K562 (cell line): ENCODE results near the gene BTD. TPM values are rescaled to one million over a fixed set of nuclear protein-coding genes. Genes with fewer than 3 reads are reported as not detected.

Experiments
- ATAC-seq: fragments of 200-7000 bp; cut with Tn5 transposase; 3 replicates; pipeline ENCODE4 v1.9.1; 2020; ENCODE audit warnings: moderate library complexity
- BruUV-seq: library from RNA; stranded (reverse); fragments of 400-500 nt; replicated peaks from 2 replicates; lab custom pipeline; 2021; lab: Mats Ljungman, UMichigan
- CTCF ChIA-PET: fragments of 300-600 bp; formaldehyde crosslinking; extraction: SDS; loops from one replicate; lab custom pipeline; 2021; ENCODE audit warnings: low intra/inter-chr PET ratio; lab: Yijun Ruan, JAX
- POLR2A ChIA-PET: fragments of 300-600, 350-650 bp; sonication (Branson Sonifier 250); formaldehyde crosslinking; extraction: SDS; loops from one replicate; lab custom pipeline; 2021; ENCODE audit warnings: antibody characterized with exemption, inconsistent platforms; lab: Yijun Ruan, JAX
- DNase-seq, 4 experiments: peaks; one replicate each; pipeline versions ENCODE4 v3.0.0 to v3.0.0-alpha.2; 2011 to 2018; ENCODE audit warnings: low spot score in 3 of 4, mixed read lengths in 3 of 4; ENCODE audit errors: extremely low read depth in 1 of 4
- FAIRE-seq: peaks from 2 replicates; lab custom pipeline; 2011; peaks lifted over from hg19 to GRCh38; lab: Jason Lieb, UNC
- H2AFZ ChIP-seq: 2 replicates; pipeline ENCODE4 v1.6.0; 2011; ENCODE audit warnings: low read depth, low read length, control low read depth, inconsistent platforms
- H3K27ac ChIP-seq: fragments of 200-600 bp; 3 replicates; pipeline ENCODE4 v1.8.0; 2011; ENCODE audit warnings: low read depth, mild to moderate bottlenecking, control low read depth, inconsistent platforms, low read length, moderate library complexity, mixed read lengths; ENCODE audit errors: extremely low read depth
- H3K27me3 ChIP-seq, 2 experiments: fragments of 300-600 bp in 1 of 2; 2 replicates in 1 of 2; 3 replicates in 1 of 2; pipeline versions ENCODE4 v1.6.0 to v1.8.0; 2011; ENCODE audit warnings: inconsistent platforms in 2 of 2, low read length in 2 of 2, mild to moderate bottlenecking in 1 of 2, mixed read lengths in 1 of 2, moderate library complexity in 1 of 2; ENCODE audit not compliant: control insufficient read depth in 2 of 2, insufficient read depth in 2 of 2
- H3K36me3 ChIP-seq: fragments of 300-600 bp; 3 replicates; pipeline ENCODE4 v1.8.0; 2011; ENCODE audit warnings: mild to moderate bottlenecking, low read length, inconsistent platforms; ENCODE audit not compliant: control insufficient read depth, insufficient read depth
- H3K4me1 ChIP-seq, 2 experiments: fragments of 200-600 bp in 1 of 2; replicated peaks in 1 of 2; 2 replicates in 1 of 2; 3 replicates in 1 of 2; pipeline versions ENCODE4 v1.5.1 to v1.8.0; 2011; ENCODE audit warnings: inconsistent platforms in 2 of 2, low read length in 2 of 2, mild to moderate bottlenecking in 1 of 2, mixed read lengths in 1 of 2, moderate library complexity in 1 of 2; ENCODE audit not compliant: control insufficient read depth in 2 of 2, insufficient read depth in 2 of 2
- H3K4me2 ChIP-seq: 2 replicates; pipeline ENCODE4 v1.6.1; 2011; ENCODE audit warnings: low read length, control low read depth, inconsistent platforms, mixed read lengths; ENCODE audit not compliant: insufficient read depth
- H3K4me3 ChIP-seq: fragments of 200-600 bp; sonication (generic), shearing (Covaris generic); 2 replicates; pipeline ENCODE4 v1.5.1; 2016; ENCODE audit warnings: control low read depth, inconsistent platforms
- H3K79me2 ChIP-seq: fragments of 200-600 bp; 3 replicates; pipeline ENCODE4 v1.8.0; 2011; ENCODE audit warnings: low read length, inconsistent platforms; ENCODE audit not compliant: control insufficient read depth, insufficient read depth
- H3K9ac ChIP-seq, 2 experiments: 2 replicates each; pipeline versions ENCODE4 v1.6.0 to v1.6.1; 2011; ENCODE audit warnings: low read depth in 2 of 2, low read length in 2 of 2, control low read depth in 1 of 2, inconsistent platforms in 1 of 2, mild to moderate bottlenecking in 1 of 2, mixed read lengths in 1 of 2; ENCODE audit not compliant: insufficient read depth in 1 of 2
- H3K9me1 ChIP-seq: one replicate; pipeline ENCODE4 v1.6.0; 2011; ENCODE audit warnings: inconsistent platforms, mild to moderate bottlenecking, low read length, moderate library complexity; ENCODE audit not compliant: control insufficient read depth, insufficient read depth
- H3K9me3 ChIP-seq: replicated peaks from 2 replicates; pipeline ENCODE4 v1.5.1; 2011; ENCODE audit warnings: low read depth, low read length, inconsistent platforms; ENCODE audit not compliant: control insufficient read depth, insufficient read depth
- H4K20me1 ChIP-seq: replicated peaks from 2 replicates; pipeline ENCODE4 v1.6.1; 2011; ENCODE audit warnings: low read length, inconsistent platforms, mixed read lengths; ENCODE audit not compliant: control insufficient read depth, insufficient read depth
- MAZ ChIP-seq, 2 experiments: fragments of 450-650 bp in 1 of 2; sonication (generic) in 1 of 2; formaldehyde crosslinking; IDR thresholded peaks in 1 of 2; conservative IDR thresholded peaks in 1 of 2; 2 replicates each; pipeline versions ENCODE4 v1.4.0 to v1.5.0; 2020; ENCODE audit warnings: mild to moderate bottlenecking in 1 of 2, missing genetic modification reagents in 1 of 2
- MED1 ChIP-seq: sonication (generic); formaldehyde crosslinking; IDR thresholded peaks from 2 replicates; pipeline ENCODE4 v1.8.1; 2023; ENCODE audit warnings: missing genetic modification reagents, borderline replicate concordance
- PTBP1 ChIP-seq: fragments of 200-400 bp; formaldehyde crosslinking; IDR thresholded peaks from 2 replicates; pipeline ENCODE4 v1.6.1; 2017; ENCODE audit warnings: low read depth, low read length
- SRSF7 ChIP-seq: fragments of 200-400 bp; formaldehyde crosslinking; optimal IDR thresholded peaks from 2 replicates; pipeline ENCODE3; 2017; ENCODE audit warnings: mild to moderate bottlenecking, low read depth, low read length
- TRIM24 ChIP-seq, 2 experiments: fragments of 450-650 bp; IDR thresholded peaks; 2 replicates each; pipeline ENCODE4 v1.6.1; 2016
- ZNF232 ChIP-seq: sonication (generic); formaldehyde crosslinking; IDR thresholded peaks from 2 replicates; pipeline ENCODE4 v1.8.0; 2022; ENCODE audit warnings: mild to moderate bottlenecking, missing genetic modification reagents
- ZSCAN32 ChIP-seq: fragments of 450-650 bp; formaldehyde crosslinking; IDR thresholded peaks from 2 replicates; pipeline ENCODE4 v1.4.0; 2020; ENCODE audit warnings: mild to moderate bottlenecking, moderate library complexity
- WGBS: fragments of 100-300 bp; shearing (Covaris generic); methylation state at CpG from one replicate; pipeline ENCODE4 v1.1.6; 2016; ENCODE audit warnings: low coverage, mixed read lengths; ENCODE audit not compliant: insufficient coverage; ENCODE audit errors: missing lambda C conversion rate; 5-methylcytosine and 5-hydroxymethylcytosine counted together
- in situ Hi-C: fragments of 300-500 bp; cut with MboI; formaldehyde crosslinking; loops from 4 replicates; pipeline ENCODE4 v1.15.0; 2018; ENCODE audit warnings: inconsistent platforms, mixed read lengths
- intact Hi-C: fragments of 100-400 bp; cut with micrococcal nuclease; formaldehyde crosslinking; loops from 2 replicates; pipeline ENCODE4 v1.14.2; 2022
- polyA plus RNA-seq, 8 experiments: library from polyadenylated mRNA; depleted of rRNA in 4 of 8; stranded (reverse) in 5 of 8; unstranded in 3 of 8; fragments of >200 nt; fragmentation: Nextera tagmentation in 2 of 8; fragmentation: Illumina TruSeq in 1 of 8; extraction: Ambion mirVana in 2 of 8; extraction: Trizol in 1 of 8; gene quantifications; 2 replicates each; pipeline versions ENCODE4 v1.2.1 to v1.2.3, GENCODE V29; 2011 to 2014; ENCODE audit warnings: inconsistent platforms in 1 of 8, missing spikeins in 1 of 8
- total RNA-seq, 7 experiments: library from RNA; depleted of rRNA in 6 of 7; stranded (reverse); fragments of >200 nt in 6 of 7; fragmentation: Illumina TruSeq in 2 of 7; extraction: Trizol in 2 of 7; gene quantifications; 2 replicates each; pipeline versions ENCODE4 v1.2.1 to v1.2.3, GENCODE V29; 2011 to 2021; ENCODE audit warnings: low replicate concordance in 1 of 7
- TF ChIP-seq, protein P1 (sequence below): fragments of 450-650 bp; IDR thresholded peaks from 2 replicates; pipeline ENCODE4 v1.6.1; 2018; ENCODE audit not compliant: partially characterized antibody
- TF ChIP-seq, protein P2 (sequence below): fragments of 250-450 bp; sonication (Bioruptor Pico); IDR thresholded peaks from 2 replicates; pipeline ENCODE4 v1.4.0; 2020; ENCODE audit warnings: mild to moderate bottlenecking, moderate library complexity, borderline replicate concordance

Gene BTD
- total and polyA plus RNA-seq, 9 of the 15 experiments (the other 6 are each of a cell fraction or from before 2014, with no cell fraction given): 6.6 to 26.2 (median 10.6) TPM

DNA sequence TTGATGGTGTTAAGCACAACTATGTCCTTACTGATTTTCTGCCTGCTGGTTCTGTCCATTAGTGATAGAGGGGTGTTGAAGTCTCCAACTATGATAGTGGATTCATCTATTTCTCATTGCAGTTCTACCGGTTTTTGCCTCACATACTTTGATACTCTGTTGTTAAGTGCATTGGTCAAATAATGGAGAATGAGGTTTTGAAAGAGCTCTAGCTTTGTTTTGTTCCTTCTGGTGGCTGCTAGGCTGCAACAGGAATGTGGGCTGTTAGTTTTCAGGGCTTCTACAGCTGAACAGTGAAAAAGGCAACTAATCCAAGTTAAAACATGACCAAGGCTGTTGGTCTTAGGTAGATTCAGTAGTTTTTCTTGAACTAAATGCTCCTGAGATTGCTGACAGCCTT is 62.6 kb downstream of the BTD start:
- H3K4me3 ChIP-seq: no peak overlapping the region
- no peaks in the 10 kb centered on the region for H3K9me3 ChIP-seq
- H3K27ac ChIP-seq: no peak overlapping the region
- no peaks in the 10 kb centered on the region for H4K20me1 ChIP-seq
- DNase-seq: no peak
- no peak for TF ChIP-seq TRIM24 (IDR thresholded peaks at IDR 0.05)
- TF ChIP-seq ZNF232 (CRISPR knock-in tag): no peak
- TF ChIP-seq MAZ (CRISPR knock-in tag; conservative IDR thresholded peaks at IDR 0.05 in 1 of 2, IDR thresholded peaks at IDR 0.05 in 1 of 2): no peak
- TF ChIP-seq PTBP1: no peak
- TF ChIP-seq ZSCAN32 (CRISPR knock-in tag): no peak
- TF ChIP-seq, protein P1, sequence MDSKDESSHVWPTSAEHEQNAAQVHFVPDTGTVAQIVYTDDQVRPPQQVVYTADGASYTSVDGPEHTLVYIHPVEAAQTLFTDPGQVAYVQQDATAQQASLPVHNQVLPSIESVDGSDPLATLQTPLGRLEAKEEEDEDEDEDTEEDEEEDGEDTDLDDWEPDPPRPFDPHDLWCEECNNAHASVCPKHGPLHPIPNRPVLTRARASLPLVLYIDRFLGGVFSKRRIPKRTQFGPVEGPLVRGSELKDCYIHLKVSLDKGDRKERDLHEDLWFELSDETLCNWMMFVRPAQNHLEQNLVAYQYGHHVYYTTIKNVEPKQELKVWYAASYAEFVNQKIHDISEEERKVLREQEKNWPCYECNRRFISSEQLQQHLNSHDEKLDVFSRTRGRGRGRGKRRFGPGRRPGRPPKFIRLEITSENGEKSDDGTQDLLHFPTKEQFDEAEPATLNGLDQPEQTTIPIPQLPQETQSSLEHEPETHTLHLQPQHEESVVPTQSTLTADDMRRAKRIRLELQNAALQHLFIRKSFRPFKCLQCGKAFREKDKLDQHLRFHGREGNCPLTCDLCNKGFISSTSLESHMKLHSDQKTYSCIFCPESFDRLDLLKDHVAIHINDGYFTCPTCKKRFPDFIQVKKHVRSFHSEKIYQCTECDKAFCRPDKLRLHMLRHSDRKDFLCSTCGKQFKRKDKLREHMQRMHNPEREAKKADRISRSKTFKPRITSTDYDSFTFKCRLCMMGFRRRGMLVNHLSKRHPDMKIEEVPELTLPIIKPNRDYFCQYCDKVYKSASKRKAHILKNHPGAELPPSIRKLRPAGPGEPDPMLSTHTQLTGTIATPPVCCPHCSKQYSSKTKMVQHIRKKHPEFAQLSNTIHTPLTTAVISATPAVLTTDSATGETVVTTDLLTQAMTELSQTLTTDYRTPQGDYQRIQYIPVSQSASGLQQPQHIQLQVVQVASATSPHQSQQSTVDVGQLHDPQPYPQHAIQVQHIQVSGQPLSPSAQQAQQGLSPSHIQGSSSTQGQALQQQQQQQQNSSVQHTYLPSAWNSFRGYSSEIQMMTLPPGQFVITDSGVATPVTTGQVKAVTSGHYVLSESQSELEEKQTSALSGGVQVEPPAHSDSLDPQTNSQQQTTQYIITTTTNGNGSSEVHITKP: peak; percentile 9
- TF ChIP-seq MED1 (CRISPR knock-in tag): no peak
- TF ChIP-seq, protein P2, sequence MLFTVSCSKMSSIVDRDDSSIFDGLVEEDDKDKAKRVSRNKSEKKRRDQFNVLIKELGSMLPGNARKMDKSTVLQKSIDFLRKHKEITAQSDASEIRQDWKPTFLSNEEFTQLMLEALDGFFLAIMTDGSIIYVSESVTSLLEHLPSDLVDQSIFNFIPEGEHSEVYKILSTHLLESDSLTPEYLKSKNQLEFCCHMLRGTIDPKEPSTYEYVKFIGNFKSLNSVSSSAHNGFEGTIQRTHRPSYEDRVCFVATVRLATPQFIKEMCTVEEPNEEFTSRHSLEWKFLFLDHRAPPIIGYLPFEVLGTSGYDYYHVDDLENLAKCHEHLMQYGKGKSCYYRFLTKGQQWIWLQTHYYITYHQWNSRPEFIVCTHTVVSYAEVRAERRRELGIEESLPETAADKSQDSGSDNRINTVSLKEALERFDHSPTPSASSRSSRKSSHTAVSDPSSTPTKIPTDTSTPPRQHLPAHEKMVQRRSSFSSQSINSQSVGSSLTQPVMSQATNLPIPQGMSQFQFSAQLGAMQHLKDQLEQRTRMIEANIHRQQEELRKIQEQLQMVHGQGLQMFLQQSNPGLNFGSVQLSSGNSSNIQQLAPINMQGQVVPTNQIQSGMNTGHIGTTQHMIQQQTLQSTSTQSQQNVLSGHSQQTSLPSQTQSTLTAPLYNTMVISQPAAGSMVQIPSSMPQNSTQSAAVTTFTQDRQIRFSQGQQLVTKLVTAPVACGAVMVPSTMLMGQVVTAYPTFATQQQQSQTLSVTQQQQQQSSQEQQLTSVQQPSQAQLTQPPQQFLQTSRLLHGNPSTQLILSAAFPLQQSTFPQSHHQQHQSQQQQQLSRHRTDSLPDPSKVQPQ (CRISPR knock-in tag): no peak
- TF ChIP-seq SRSF7: no peak
- TF ChIP-seq, all 486 proteins: peak for 1
- in situ Hi-C loops: no loop called here
- H2AFZ ChIP-seq: no peak overlapping the region
- no peak overlapping the region for H3K9ac ChIP-seq
- WGBS: 36% methylated on average over 1 of the region's 1 CpG
- ATAC-seq: no peak
- H3K27me3 ChIP-seq: no peaks in the 10 kb centered on the region; a peak in 1 of 5 replicates
- BruUV-seq: no TSS peak
- H3K36me3 ChIP-seq: peaks cover 9% of the 10 kb centered on the region; the same call in 2 of the 3 replicates
- no peak for FAIRE-seq
- H3K4me1 ChIP-seq: no peaks in the 10 kb centered on the region; a peak in 1 of 5 replicates
- POLR2A ChIA-PET: interaction anchor here (0.6 to 1.1 kb wide), 3 partner anchors 15 to 63 kb away, joined by 3 read pairs; partner anchors contain the start of genes BTD and HACL1
- H3K4me2 ChIP-seq: no peak overlapping the region
- no peaks in the 10 kb centered on the region for H3K79me2 ChIP-seq
- CTCF ChIA-PET: no interaction called here
- no peaks in the 10 kb centered on the region for H3K9me1 ChIP-seq
- intact Hi-C loops: no loop called here
